Activated CD8-positive, alpha-beta memory T cell treated with anti-CD3 and anti-CD28 coated beads, Interleukin-2, amount 50 U/mL, for 1 hour (primary cell): ENCODE measurements around the gene CLK2.
"Not testable (repeated sequence)": the region's sequence is repeated elsewhere in the genome, so short reads cannot be mapped to it uniquely, and the experiment has no call there.

ENCODE experiments used
- DNase-seq: peaks from one replicate; pipeline ENCODE4 v3.0.0-alpha.2; 2020; ENCODE audit errors: extremely low read depth

CLK2 gene

DNA sequence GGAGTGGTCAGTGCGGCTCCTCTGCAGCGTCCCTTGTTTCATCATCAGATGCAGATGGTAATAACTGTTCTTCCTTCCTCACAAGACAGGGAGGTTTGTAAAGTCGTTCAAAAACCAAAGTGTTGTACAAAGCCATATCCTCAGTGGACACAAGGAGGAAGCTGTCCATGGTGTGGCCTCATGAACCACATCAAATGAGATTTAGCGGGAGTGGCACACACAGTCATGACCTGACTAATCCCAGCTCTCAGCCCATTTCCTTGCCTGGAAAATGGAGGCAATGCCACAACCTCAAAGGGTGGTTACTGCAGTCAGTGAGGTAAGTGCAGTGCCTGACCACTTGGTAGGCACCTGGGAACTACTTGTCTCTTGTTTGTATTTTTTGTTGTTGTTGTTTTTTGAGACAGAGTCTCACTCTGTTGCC, 31.5 kb downstream of the CLK2 start:
- DNase-seq: no peak

DNA sequence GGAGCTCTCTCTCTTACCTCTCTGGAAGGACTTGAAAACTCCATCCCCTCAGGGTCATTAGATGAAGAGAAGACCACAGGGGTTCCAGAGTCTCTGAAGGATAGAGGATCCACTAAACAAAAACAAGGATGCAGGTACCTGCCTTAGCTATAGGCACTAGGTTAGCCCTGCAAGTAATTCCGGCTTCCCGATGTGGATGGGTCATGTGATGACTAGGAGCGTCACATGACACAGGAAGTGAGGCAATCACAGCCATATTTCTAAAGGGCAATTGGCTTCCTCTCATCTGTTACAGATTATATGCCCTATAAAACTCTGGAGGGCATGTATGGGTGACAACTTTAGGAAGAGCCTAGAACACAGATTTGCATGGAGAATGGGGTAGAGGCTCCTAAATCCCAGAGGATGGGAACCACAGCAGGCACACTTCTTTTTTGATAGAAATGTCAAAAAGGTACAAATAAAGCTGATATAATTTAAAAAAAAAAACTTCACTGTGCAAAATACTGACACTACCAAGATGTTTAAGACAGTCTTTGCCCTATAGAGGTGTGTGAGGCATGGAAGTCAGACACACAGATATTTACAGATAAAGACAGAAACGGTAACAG, 32.1 kb downstream of the CLK2 start:
- DNase-seq: peak; percentile 43

DNA sequence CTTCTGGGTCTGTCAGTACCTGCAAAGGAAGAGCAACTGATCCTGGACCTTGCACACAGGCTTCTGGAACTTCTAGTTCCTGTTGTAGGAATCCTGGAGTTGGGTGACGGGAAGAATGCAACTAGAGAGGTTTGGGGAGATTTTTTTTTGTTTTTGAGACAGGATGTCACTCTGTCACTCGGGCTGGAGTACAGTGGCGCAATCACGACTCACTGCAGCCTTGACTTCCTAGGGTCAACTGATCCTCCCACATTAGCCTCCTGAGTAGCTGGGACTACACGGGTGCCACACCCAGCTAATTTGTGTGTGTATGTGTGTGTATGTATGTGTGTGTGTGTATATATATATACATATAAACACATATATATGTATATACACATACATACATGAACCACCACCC, 36.9 kb downstream of the CLK2 start:
- DNase-seq: no peak

DNA sequence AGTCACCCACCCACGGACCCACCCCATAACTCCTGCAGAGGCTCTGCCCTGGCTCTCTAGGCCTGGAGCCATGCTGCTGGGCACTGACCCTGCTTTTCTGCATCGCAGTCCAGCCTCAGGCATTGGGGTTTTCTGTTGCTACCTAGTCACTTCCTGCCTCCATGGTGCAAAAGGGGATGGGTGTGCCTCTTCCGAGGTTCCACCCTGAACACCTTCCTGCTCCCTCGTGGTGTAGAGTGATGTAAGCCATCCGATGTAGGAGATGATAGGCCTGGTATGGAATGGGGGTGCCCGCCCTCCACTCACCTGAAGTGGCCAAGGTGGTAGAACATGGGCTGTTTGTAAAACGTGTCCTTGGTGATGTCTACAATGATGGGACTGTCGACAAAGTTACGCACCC, 37.9 kb downstream of the CLK2 start:
- not testable (repeated sequence) for DNase-seq

DNA sequence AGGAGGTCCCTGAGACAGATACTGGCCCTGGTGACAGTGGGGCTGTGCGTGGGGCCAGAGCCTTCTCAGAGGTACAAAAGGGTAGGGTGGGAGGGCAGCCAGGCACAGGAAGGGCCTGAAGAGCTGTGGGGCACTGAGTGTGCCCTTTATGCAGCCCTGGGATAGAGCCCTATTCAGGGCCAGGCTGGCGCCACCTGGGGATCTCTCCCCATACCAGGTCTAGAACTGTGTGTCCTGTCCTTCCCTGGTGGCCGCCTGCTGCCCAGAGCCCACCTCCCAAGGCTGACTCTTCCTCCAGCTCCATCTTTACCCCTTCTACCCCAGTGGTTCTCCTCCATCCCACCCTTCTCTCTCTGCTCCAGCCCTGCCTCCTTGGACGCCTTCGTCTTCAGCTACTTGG, 39.8 kb downstream of the CLK2 start:
- not testable (repeated sequence) for DNase-seq

DNA sequence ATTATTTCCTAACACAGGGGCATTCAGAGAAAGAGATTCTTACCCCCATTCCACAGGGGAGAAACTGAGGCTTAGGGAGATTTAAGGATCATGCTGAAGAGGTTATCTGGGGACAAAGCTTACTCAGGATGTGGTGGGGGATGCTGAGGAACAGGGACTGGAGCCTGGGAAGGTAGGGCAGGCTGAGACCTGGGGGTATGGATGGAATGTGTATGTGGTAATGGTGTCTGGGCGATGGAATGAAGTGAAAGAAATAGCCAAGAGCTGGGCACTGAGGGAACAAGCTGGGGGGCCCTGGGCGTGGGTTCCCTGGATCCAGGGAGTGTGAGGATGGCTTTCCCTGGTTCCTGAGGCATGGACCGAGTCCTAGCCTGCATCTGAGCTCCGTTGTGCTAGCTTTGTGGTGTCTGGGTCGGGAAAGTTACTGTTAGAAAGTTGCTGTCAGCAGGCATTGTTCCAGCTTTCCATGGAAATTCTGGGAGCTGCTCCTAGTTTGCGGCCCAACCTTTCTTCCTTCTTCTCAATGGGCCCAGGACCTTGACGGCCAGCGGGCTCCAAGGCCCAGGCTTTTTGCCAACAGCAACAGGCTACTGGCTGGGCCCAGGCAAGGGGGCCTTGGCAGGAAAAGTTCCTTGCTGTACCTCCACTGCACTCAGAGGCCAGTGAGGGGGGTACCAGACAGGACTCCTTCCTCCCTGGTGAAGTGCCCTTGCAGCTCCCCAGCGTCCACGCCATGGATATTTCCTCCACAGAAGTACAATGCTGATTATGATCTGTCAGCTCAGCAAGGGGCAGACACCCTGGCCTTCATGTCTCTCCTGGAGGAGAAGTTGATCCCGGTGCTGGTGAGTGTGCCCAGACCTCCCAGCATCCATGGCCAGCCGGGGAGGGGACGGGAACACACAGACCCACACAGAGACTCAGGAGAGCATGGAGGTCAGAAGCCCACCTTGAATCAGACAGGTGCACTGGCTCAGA, 41.0 kb downstream of the CLK2 start:
- DNase-seq: not testable (repeated sequence)

DNA sequence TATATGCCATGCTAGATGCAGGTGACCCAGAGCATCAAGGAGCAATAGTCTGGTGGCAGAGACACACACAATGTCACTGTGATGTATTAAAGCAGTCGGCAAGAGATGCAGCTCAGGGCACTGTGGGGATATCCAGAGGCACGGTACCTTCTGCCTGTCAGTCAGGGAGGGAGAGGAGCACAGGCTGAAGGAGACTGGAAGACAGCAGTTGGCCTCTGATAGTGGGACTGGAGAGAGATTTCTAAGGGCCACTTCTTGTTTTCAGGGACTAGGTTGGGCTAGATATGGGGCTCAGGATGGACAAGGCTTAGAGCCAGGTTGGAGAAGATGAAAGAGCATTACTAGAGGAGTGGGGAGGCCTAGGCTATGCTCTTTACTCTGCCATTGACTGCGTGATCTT, 42.0 kb downstream of the CLK2 start:
- DNase-seq: not testable (repeated sequence)

DNA sequence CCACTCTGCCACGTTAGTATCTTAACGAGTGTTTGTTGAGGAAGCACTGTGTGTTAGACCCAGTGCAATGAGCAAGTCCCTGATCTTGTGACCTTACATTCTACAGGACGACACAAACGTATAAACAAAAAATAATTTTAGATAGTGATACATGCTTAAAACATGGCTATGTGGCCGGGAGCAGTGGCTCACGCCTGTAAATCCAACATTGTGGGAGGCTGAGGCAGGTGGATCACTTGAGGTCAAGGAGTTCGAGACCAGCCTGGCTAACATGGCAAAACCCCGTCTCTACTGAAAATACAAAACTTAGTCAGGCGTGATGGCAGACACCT, 45.2 kb downstream of the CLK2 start:
- DNase-seq: no peak

DNA sequence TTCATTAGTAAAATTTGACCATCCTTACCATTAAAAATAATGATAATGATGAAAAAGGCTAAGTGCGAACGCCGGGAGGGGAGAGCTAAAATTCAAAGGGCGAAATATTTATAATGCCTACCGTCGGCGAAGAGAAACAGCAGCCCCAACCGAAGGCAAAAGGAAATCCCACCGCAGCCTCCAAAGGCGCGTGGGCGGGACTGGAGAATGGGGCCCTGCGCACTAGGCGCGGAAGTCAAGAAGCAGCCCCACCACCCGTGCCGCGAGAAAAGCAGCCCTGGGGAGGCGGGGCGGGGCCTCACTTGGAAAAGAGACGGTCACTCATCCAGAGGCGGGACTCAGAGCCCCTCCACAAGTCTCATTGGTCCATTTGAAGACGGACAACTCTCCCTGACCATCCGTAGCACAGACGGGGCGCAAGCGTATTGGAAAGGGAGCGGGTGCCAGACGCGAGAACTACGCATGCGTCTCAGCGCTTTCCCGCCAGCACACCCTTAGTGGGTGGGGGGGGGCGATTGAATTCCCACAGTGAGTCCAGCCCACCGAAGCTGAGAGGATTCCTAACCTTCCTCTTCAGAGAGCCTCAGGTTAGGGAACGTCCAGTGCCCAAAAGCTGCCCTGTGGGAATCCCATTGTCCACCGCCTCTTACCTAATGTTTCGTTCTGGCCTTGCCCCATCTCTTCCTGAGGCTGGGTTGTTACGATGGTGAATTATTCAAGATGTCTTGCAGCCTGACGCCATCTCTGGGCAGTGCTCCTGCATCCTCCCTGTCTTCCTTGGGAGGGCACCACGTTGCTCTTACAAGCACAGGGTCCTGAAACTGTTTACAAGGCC, 45.8 kb downstream of the CLK2 start:
- DNase-seq: peak; percentile 100

DNA sequence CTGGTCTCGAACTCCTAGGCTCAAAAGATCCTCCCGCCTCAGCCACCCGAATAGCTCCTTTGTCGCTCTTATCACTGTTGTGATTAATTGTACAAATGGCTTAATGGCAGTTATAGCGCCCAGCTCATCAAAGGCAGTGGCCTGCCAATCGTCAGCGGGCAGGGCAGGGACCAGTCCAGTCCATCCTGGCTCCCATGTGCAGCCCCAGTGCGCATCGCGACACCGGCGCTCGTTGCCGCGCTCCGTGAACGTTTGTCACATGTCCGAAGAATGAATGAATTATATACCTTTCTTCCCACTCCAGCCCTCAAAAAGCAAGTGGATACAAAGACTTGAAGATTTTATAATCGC, 46.4 kb downstream of the CLK2 start:
- no peak for DNase-seq

DNA sequence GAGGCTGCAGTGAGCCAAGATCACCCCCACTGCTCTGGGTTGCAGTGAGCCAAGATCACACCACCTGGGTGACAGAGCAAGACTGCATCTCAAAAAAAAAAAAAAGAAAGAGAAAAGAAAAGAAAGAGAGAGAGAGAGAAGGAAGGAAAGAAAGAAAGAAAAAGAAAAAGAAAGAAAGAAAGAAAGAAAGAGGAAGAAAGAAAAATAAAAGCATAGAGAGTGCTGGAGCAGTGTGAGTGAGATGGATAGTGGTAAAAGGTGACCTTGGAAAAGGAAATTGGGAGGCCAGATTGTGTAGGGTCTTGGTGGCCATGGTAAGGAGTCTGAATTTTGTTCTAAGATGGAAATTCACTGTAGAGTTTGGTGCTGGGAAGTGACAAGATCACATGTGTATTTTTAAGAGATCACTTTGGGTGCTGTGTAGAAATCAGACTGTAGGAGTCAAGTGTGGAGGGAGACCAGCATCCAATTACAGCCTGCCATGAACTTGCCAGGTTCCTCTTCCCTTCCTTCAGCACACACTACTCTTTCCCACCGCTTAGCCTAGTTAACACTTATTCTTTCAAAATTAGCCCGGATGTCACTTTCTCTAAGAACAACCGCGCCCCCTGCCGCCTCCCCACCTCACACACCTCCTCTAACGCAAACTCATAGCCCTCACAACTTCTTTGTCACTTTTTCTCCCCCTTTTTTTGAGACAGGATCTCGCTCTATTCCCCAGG, 47.0 kb downstream of the CLK2 start:
- peak; percentile 87 for DNase-seq

DNA sequence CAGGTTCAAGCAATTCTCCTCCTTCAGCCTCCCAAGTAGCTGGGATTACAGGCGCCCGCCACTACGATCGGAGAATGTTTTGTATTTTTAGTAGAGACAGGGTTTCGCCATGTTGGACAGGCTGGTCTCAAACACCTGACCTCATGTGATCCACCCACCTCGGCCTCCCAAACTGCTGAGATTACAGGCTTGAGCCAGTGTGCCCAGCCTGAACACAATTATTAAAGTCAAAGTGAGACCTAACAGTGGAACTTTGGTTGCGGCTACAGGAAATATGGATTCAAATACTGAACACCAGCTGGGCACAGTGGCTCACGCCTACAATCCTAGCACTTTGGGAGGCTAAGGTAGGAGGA, 47.9 kb downstream of the CLK2 start:
- DNase-seq: not testable (repeated sequence)

DNA sequence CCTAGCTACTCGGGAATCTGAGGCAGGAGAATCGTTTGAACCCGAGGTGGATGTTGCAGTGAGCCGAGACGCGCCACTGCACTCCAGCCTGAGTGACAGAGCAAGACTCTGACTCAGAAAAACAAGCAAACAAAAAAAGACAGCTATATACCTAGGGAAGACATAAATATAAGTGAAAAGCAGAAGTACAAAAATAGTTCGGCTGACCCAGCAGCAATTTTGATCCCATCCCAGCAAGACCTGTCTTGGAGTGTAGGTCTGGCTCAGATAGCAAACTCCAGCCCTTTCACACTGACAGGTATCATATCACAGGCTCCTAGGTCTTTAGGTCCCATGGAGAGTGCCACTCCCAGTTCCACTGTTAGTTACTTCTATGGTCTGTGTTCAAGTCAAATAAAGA, 50.3 kb downstream of the CLK2 start:
- DNase-seq: no peak

DNA sequence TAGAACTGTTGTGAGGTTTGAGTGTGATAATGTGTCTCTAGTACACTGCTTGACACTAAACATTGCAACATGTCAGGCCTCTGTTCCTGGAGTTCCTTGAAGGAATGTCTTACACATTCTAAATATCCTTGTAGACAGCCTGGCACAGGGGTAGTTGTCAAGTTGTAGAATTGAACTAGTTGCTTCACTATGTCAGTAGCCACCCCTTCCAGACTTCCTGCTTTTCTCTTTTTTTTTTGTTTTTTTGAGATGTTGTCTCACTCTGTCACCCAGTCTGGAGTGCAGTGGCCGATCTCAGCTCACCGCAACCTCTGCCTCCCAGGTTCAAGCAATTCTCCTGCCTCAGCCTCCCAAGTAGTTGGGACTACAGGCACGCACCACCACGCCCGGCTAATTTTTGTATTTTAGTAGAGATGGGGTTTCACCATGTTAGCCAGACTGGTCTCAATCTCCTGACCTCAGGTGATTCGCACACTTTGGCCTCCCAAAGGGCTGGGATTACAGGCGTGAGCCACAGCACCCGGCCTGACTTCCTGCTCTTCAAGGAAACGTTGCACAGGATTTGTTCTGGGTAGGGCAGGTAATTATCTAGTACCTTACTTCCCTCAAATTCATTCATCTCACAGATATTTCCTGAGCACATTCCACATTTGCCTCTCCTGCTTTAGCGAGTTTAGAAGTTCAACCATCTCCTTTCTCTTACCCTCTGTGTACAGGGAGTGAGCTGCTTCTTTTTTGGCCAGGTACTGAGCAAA, 52.9 kb downstream of the CLK2 start:
- not testable (repeated sequence) for DNase-seq

DNA sequence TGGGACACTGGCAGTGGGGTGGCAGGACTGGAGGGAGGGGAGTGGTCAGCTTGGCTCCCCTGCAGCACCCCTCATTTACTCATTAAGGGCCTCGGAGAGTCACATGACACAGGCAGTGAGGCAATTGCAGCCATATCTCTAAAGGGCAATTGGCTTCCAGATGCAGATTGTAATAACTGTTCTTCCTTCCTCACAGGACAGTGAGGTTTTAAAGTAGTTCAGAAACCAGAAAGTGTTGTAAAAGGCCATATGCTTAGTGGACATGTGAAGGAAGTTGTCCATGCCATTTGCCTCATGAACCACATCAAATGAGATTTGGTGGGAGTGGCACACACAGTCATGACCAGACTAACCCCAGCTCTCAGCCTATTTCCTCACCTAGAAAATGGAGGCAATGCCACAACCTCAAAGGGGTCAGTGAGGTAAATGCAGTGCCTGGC, 53.7 kb downstream of the CLK2 start:
- no peak for DNase-seq

DNA sequence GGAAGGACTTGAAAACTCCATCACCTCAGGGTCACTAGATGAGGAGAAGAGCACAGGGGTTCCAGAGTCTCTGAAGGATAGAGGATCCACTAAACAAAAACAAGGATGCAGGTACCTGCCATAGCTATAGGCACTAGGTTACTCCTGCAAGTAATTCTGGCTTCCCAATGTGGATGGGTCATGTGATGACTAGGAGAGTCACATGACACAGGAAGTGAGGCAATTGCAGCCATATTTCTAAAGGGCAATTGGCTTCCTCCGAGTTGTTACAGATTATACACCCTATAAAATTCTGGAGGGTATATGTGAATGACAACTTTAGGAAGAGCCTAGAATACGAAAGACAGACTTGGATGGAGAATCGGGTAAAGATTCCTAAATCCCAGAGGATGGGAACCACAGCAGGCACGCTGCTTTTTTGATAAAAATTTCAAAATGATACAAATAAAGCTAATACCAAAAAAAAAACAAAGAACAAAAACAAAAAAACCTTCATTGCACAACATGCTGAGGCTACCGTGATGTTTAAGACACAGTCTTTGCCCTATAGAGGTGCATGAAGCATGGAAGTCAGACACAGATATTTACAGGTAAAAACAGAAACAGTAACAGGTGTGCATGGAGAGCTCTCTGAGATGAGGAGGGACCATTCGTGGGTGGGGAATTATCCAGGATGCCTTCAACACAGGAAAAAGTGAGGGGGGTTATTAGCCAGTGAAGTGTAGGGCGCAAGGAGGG, 54.3 kb downstream of the CLK2 start:
- no peak for DNase-seq

DNA sequence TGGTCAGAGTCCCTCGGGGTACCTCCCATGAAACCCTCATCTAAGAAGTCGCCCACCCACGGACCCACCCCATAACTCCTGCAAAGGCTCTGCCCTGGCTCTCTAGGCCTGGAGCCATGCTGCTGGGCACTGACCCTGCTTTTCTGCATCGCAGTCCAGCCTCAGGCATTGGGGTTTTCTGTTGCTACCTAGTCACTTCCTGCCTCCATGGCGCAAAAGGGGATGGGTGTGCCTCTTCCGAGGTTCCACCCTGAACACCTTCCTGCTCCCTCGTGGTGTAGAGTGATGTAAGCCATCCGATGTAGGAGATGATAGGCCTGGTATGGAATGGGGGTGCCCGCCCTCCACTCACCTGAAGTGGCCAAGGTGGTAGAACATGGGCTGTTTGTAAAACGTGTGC, 58.6 kb downstream of the CLK2 start:
- DNase-seq: not testable (repeated sequence)
